ENCODE data around the gene DACT3.
"Not testable (repeated sequence)": the region's sequence is repeated elsewhere in the genome, so short reads cannot be mapped to it uniquely, and the experiment has no call there.

The DACT3 gene

GRCh38 chr19:46631481-46631880, 29.5 kb downstream of the DACT3 start:
- no peak for DNase-seq

GRCh38 chr19:46630586-46631205, 30.3 kb downstream of the DACT3 start:
- no peak for DNase-seq

- no peak for DNase-seq
Measured at GRCh38 chr19:46629546-46630025, 31.4 kb downstream of the DACT3 start.

GRCh38 chr19:46628970-46629369, 32.0 kb downstream of the DACT3 start:
- not testable (repeated sequence) for DNase-seq

- DNase-seq, result no peak
Measured at GRCh38 chr19:46626446-46626845, 34.5 kb downstream of the DACT3 start.

- DNase-seq, result no peak
Measured at GRCh38 chr19:46625731-46626130, 35.3 kb downstream of the DACT3 start.

GRCh38 chr19:46624958-46625661, 35.9 kb downstream of the DACT3 start, which contains the start of gene PTGIR:
TSS of gene PTGIR (minus strand) at chr19:46625089. CDS start at chr19:46624225, 864 bp downstream.
- DNase-seq, result no peak

GRCh38 chr19:46623915-46624502, 37.0 kb downstream of the DACT3 start:
- no peak for DNase-seq

- no peak for DNase-seq
Measured at GRCh38 chr19:46622118-46622446, 38.9 kb downstream of the DACT3 start.

GRCh38 chr19:46621191-46622117, 39.5 kb downstream of the DACT3 start:
- DNase-seq, result no peak

GRCh38 chr19:46620716-46621115, 40.3 kb downstream of the DACT3 start:
- DNase-seq, result no peak

GRCh38 chr19:46620267-46620666, 40.7 kb downstream of the DACT3 start:
- no peak for DNase-seq

GRCh38 chr19:46618670-46619231, 42.2 kb downstream of the DACT3 start:
- DNase-seq, result no peak

- DNase-seq, result no peak
Measured at GRCh38 chr19:46617601-46618000, 43.4 kb downstream of the DACT3 start.

- no peak for DNase-seq
Measured at GRCh38 chr19:46616631-46617322, 44.2 kb downstream of the DACT3 start.

GRCh38 chr19:46615966-46616365, 45.0 kb downstream of the DACT3 start:
- DNase-seq, result no peak

GRCh38 chr19:46614114-46614722, 46.8 kb downstream of the DACT3 start:
- DNase-seq, result peak; percentile 82

GRCh38 chr19:46613525-46613924, 47.5 kb downstream of the DACT3 start:
- no peak for DNase-seq

GRCh38 chr19:46611776-46612175, 49.2 kb downstream of the DACT3 start:
- DNase-seq, result no peak

- no peak for DNase-seq
Measured at GRCh38 chr19:46610851-46611770, 49.9 kb downstream of the DACT3 start.

- DNase-seq, result no peak
Measured at GRCh38 chr19:46610413-46610775, 50.6 kb downstream of the DACT3 start.
